HuH-7.5 (cell line): ENCODE data around the gene PTPRJ.

Source experiments
- DNase-seq: peaks from one replicate; pipeline ENCODE4 v3.0.0; 2011; ENCODE audit warnings: low spot score

PTPRJ gene

DNA sequence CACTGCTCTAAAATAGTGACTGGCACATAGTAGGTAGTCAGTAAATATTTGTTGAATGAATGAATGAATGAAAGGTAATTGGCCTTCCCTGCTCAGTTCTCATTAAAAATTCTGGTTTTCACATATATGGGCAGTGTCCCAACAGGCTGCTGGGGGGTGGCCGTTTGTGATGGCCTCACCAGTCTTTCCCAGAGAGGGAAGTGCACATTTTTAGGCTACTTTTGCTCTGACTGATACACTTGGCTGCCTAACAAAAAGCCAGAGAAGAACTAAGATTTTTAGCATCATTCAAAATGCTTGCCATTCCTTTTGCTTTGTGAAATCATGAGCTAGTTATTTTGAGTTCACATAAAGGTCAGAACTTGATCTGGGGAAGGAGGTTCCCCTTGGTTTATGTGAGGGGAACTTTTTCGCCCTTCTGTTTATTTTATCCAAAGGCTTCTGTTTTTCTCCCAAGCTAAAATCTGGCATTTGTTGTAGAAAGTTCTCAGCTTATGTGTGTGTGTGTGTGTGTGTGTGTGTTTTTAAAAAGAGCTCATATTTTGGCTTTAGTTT is 83.1 kb downstream of the PTPRJ start:
- no peak for DNase-seq

GRCh38 chr11:48064306-48064705 is 83.9 kb downstream of the PTPRJ start:
- DNase-seq = no peak

DNA sequence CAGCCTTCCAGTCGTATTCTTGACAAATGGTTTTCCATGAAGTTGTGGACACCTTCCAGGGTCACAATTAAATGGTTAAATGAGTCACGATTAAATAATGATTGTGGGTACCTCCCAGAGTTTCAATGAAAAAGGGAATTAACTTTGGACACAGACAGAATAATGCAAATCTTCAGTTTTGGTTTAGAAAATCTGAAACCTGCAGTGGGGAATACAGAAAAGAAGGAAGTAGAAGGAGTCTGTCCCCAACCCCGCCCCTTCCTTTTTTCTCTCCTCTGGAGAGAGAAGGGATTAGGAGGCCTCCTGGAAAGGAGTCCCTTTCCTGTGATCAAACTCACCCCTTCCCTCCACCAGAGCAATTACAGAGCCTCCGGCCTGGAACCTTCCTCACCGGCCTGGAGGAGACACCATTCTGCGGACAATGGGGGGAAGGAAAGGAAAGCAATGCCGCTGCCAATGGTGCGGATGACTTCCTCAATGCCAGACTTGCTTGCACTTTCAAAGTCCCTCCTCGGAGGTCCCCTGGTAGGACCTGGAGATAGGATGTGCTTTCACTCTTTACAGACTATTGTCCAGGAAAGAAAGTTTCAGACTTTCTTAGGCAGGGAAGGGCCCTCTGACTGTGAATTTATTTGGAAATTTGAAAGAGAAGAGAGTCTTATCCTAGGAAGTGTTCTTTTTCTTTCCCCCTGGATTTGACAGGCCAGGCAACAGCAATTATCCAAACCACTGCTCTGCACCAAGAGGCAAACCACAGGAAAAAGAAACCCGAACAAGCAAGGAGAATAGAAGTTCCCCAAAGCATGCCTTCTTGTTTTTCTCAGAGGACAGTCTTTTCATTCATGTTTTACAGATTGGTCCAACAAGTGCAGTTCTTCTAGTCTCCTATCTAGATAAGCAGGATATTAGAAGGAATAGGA is 86.8 kb downstream of the PTPRJ start:
- no peak for DNase-seq

DNA sequence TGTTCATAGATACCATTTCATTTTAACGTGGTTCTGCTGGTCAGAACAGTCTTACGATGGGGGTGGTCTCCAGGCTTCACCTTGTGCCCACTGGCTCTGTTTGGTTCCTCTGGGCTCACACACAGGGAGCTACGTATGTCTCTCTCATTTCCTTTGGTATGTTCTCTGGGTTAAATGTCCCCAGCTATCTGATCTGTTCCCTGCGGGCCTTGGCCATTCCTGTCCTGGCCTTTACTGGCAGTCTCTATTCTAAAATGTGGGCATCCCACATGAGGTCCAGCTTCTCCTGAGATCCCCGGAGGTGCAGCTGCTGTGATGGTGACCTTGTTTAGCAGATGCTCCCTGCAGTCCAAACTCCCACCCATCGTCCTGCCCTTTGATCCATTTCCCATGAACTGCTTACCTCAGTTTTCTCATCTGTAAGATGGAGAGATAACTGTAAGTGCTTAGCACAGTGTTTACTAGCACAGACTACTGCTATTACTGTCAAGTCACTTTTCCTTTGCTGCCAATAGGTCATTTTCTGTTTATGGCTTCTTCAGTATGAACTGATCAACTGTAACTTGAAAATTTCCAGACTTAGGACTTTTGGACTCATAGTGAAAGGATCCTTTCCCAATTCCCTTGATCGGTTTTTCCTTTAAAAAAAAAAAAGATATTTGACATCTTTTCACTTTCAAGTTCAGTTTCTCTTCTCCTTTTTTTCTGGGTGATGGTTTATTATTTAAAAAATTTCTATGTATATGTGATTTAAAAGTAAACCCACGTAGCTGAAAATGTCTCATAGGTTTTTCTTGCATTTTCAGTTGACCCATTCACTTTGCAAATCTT is 92.9 kb downstream of the PTPRJ start:
- DNase-seq = no peak

GRCh38 chr11:48074425-48075181 is 94.2 kb downstream of the PTPRJ start:
- DNase-seq = no peak

- no peak for DNase-seq
Measured at GRCh38 chr11:48075637-48076036, 95.3 kb downstream of the PTPRJ start.

DNA sequence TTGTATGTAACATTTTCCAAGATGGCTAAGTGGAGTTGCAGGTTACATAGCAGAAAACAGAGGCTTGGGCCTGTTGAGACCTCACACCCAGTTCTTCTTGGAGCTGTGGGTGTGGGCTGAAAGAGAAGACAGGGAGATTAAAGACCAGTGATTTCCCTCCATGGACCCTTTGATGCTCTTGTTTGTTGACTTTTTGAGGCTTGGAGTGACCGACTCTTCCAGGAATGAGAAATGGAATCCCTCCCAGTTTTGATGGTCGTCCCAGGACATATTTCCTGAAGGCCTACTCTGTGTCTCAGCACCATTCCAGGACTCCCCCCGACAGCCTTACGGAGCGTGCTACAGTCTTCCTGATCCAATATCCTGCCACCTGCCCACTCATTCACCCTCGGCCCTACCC is 96.9 kb downstream of the PTPRJ start:
- DNase-seq = no peak

DNA sequence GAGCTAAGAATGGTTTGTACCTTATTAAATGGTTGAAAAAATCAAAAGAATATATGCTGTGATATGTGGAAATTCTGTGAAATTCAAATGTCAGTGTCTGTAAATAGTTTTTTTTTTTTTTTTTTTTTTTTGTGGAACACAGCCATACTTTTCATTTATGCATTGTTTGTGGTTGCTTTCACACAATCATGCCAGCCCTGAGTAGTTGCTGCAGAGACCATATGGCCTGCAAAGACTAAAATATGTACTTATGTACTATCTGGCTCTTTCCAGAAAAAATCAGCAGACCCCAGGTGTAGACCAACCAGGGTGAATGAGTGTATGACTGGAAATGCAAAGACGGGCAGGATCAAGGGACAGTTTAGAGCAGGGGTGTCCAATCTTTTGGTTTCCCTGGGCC is 98.3 kb downstream of the PTPRJ start:
- no peak for DNase-seq

- DNase-seq = no peak
Measured at GRCh38 chr11:48079596-48079995, 99.2 kb downstream of the PTPRJ start.

GRCh38 chr11:48080301-48080861 is 100.0 kb downstream of the PTPRJ start:
- no peak for DNase-seq

- DNase-seq = no peak
Measured at GRCh38 chr11:48081151-48082010, 101.0 kb downstream of the PTPRJ start.

GRCh38 chr11:48082771-48083170 is 102.4 kb downstream of the PTPRJ start:
- no peak for DNase-seq

DNA sequence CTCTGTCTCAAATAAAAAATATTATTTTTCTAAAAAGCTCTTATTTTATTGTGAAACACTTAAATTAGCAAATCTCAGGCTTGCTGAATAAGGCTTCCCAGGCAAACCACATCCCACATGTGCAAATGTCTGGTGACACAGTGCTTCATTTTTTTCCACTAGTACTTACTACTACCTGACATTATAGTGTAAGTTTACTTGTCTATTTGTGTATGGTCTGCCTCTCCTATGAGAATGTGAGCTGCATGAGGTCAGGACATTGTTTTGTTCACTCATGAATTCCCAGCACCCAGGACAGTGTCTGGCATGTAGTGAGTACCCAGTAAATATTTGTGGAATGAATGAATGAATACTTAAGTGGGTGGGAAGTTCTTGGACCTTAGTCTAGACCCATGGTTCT is 103.1 kb downstream of the PTPRJ start:
- DNase-seq = no peak

- no peak for DNase-seq
Measured at GRCh38 chr11:48085688-48086087, 105.3 kb downstream of the PTPRJ start.

DNA sequence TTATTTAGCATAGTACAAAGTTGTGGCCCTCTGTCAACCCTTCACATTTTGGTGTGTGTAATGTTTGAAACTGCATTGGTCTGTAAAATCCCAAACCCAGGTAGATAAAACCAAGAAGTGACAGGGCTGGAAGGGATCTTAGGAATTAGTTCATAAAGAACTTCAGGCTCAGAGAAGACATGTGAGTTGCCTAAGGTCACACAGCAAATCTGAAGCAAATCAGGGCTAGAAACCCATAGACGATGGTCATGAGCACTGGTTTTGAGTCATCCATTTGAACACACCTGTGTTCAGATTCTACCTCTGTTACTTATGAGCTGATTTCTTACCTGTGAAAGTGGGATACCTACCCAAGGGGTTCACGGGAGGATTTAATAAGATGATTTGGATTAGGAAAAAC is 107.1 kb downstream of the PTPRJ start:
- no peak for DNase-seq

- DNase-seq = no peak
Measured at GRCh38 chr11:48087974-48088681, 107.8 kb downstream of the PTPRJ start.

DNA sequence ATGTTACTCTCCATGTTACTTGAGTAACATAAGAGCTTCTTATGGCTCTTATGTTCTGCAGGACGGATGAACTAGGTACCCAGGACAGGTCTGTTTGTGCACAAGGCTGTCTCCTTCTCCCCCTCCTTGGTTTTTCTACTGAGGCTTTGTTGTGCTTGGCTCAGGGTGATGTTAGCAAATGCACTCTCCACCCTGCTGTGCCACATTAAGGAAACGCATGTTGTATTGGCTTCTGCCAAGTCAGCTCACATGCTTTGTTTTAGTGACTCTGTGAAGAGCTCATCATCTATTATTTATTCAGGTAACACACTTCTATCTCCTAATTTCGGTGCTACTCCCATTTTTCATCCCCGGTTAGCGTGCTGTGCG is 108.3 kb downstream of the PTPRJ start:
- no peak for DNase-seq

- no peak for DNase-seq
Measured at GRCh38 chr11:48090174-48090573, 109.8 kb downstream of the PTPRJ start.

DNA sequence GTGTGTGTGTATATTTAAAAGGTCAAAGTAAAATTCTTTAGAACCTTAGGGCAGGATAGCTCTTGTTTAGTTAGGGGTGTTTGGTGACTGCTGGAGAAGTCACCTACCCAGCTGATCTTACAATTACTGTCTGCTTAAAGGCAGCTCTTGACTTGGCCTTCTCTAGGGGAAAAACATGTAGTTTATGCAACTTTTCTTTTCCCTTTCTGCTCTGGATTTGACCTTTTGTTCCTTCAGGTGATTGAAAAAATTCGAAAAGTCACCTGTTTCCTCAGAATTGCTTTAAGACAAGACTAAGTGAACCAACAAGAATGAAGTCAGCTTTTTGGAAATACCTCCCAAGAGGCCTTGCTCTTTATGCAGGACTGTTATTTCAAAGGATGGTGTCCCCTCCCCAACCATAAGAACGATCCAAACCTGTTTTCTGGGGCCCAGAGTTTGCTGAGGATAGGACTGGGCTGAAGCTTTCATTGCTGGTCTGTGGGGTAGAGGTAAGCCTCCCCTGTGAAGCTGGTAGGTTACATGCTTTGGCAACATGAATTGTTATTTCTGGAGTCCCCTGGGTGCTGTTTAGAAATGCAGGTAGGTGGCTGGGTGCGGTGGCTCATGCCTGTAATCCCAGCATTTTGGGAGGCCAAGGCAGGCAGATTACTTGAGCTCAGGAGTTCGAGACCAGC is 111.2 kb downstream of the PTPRJ start:
- no peak for DNase-seq

DNA sequence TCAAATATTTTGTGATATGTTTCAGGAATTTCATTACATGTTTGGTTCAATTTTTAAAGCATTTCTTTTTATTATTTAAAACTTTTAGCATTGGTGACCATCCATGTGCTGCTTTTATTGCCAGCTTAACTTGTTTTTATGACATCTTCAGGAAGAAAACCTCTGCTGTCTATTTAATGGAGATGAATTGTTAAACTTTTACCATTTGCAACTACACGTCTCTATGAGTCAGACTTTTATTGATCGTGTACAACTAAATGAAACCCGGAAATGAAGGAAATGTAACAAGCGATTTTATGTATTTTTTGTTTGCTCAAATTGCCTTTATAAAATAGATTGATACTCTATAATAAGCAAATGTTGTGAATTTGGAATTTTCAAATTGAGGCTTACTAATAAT is 113.0 kb downstream of the PTPRJ start:
- no peak for DNase-seq
